GM13977 (cell line): Measurements from ENCODE around the gene ZNF280A.

Source experiments
- DNase-seq: peaks from one replicate; pipeline ENCODE4 v3.0.0; 2012; ENCODE audit warnings: low spot score
- in situ Hi-C: fragments of 300-500 bp; cut with MboI; formaldehyde crosslinking; loops from one replicate; pipeline ENCODE4 v1.12.0; 2022; ENCODE audit warnings: low sequenced_read_pairs, low pct_unique_long_range_greater_than_20kb, mixed read lengths, inconsistent platforms; ENCODE audit not compliant: unreplicated experiment
- TF ChIP-seq, protein P1 (sequence below): IDR thresholded peaks from 2 replicates; pipeline ENCODE4 v1.5.1; 2012; ENCODE audit warnings: mild to moderate bottlenecking, control low read depth; ENCODE audit not compliant: insufficient read depth; ENCODE audit errors: extremely low read depth, missing control alignments

Gene ZNF280A, protein sequence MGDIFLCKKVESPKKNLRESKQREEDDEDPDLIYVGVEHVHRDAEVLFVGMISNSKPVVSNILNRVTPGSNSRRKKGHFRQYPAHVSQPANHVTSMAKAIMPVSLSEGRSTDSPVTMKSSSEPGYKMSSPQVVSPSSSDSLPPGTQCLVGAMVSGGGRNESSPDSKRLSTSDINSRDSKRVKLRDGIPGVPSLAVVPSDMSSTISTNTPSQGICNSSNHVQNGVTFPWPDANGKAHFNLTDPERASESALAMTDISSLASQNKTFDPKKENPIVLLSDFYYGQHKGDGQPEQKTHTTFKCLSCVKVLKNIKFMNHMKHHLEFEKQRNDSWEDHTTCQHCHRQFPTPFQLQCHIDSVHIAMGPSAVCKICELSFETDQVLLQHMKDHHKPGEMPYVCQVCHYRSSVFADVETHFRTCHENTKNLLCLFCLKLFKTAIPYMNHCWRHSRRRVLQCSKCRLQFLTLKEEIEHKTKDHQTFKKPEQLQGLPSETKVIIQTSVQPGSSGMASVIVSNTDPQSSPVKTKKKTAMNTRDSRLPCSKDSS

DNA sequence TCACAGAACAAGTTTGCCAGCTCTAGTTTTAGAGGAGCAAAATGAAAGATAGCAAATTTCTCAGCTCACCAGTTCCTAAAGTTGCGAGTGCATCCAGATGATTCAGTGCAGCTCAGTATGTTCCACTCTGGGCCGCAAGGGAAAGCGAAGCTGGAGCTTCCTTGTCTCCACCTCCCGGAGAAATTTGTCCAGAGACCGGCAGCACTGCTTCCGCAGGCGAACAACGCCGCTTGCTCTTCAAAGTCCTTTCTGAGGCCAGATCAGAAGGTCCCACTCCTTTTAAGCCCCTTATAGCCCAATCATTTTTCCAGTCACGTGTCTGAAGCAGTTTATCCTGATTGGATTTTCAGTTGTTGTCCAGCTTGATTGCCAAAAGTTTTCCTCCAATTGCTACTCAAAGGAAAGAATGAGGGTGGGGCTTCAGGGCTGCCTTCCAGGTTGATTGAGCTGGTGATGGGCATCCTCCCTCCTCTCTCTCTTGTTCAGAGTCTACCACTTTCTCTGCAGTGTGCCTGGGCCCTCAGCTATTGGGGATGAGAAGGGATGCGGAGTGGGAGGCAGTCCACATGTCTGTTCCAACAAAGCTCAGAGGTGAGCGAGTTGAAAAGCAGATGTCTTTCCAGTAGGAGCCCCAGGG, at the start of gene ZNF280A:
Gene ZNF280A, minus strand, starts transcription at position 251 of the 637 bp plus-strand sequence. CDS start 4,640 bp downstream, outside the sequence.
- TF ChIP-seq, protein P1, sequence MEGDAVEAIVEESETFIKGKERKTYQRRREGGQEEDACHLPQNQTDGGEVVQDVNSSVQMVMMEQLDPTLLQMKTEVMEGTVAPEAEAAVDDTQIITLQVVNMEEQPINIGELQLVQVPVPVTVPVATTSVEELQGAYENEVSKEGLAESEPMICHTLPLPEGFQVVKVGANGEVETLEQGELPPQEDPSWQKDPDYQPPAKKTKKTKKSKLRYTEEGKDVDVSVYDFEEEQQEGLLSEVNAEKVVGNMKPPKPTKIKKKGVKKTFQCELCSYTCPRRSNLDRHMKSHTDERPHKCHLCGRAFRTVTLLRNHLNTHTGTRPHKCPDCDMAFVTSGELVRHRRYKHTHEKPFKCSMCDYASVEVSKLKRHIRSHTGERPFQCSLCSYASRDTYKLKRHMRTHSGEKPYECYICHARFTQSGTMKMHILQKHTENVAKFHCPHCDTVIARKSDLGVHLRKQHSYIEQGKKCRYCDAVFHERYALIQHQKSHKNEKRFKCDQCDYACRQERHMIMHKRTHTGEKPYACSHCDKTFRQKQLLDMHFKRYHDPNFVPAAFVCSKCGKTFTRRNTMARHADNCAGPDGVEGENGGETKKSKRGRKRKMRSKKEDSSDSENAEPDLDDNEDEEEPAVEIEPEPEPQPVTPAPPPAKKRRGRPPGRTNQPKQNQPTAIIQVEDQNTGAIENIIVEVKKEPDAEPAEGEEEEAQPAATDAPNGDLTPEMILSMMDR: no peak
- in situ Hi-C loops: no loop called here
- no peak for DNase-seq

DNA sequence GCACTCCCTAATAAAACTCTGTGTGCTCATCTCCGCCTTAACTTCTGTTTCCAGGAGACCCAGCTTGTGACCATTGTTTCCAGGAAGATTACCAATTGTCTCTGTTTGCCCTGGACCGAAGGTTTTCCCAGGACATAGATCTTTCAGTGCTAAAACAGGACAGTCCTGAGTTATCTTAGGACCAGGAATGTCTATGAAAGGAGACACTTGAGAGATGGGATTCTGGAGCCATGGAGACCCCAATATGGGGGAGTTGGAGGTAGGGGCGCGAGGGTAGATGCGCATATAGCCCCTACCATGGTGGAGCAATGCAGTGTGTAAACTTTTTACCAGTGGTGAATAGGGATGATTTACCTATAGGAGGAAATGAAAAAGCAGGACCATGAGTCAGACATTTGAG, 49.1 kb upstream of the ZNF280A start:
- in situ Hi-C loops: no loop called here
- DNase-seq: no peak
- TF ChIP-seq, protein P1: no peak

DNA sequence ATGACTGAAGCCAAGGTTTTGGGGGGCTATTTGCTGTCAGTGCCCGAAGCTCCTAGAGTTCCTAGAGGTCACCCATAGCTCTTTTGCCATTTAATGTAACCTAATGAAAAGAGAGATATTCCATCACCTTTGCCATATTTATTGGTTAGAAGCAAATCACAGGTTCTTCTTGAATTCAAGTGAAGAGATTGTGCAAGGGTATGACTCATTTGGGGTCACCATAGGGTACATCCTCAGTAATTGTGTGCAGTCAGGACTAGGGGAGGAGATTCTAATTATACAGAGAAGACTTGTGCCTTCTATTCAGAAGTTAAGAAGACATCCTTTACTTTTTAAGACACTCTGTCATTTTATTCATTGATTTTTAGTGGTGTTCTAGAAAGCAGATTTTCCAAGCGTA, 45.9 kb upstream of the ZNF280A start:
- in situ Hi-C loops: no loop called here
- no peak for DNase-seq
- TF ChIP-seq, protein P1: no peak

DNA sequence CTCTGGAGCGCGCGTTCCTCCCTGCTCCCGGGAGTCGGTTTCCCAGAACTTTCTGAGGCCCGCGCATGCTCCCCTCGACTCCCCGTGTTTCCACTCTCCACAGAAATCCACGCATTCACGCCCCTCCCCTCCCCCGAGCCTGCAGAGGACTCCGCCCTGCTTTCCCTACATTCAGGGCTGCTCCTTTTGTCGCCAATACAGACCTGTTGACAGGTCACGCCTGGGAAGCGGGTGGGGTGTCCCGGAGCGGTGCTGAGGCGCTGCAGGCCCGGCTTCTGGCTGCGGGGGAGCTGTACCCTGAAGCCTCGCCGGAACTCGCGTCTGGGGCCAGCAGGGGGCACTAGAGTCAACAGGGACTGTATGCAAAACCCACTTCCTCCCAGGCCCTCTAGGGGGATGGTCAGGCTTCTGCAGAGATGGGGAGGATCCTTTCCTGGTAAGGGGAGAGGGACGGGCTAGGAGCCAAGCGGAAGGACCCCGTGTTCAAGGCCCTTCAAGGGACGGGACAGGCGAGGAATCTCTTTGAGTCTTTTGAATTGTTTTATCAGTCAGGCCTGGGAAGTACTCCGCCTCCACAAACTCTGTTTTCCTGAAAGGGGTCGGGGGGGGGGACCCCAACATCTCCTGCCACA, 39.0 kb upstream of the ZNF280A start, which contains the start of gene PRAME:
Gene PRAME, minus strand, starts transcription at position 294 of the 632 bp plus-strand sequence. CDS start 2,433 bp downstream, outside the sequence.
- DNase-seq: peak; percentile 81
- in situ Hi-C loops: no loop called here
- TF ChIP-seq, protein P1: peak; percentile 39

DNA sequence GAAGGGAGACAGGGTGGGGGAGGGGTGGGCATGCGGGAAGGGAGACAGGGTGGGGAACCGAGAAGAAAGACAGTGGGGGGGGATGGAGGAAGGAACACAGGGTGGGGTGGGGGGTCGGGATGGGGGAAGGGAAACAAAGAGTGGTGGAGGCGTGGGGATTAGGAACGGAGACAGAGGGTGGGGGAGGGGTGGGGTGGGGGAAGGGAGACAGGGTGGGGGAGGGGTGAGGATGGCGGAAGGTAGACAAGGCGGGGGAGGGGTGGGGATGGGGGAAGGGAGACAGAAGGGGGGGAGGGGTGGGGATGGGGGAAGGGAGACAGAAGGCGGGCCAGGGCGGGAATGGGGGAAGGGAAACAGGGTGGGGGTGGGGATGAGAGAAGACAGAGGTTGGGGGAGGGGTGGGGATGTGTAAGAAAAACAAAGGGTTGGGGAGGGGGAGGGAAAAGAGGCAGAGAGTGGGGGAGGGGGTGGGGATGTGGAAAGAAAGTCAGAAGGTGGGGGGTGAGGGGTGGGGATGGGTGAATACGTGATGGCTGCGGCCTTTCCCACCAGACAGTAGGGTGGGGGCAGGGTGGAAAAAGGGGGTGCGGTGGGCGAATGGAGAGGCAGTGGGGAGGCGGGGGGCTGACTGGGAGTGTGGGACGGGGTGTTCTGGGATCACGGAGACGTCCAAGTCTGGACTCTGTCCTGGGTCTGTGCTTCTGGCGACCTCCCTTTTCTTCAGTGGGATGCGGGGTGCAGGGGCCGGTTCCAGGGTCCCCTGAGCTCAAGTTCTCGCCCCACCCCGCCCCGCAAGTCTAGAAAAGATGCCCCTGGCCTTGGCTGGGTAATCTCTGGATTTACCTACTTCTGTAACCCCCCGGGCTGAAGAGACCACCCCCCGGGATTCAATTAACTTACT, 38.3 kb upstream of the ZNF280A start:
- peak; percentile 28 for DNase-seq
- TF ChIP-seq, protein P1: no peak
- in situ Hi-C loops: no loop called here
